ENCODE measurements around the gene GSTK1. TPM values are rescaled to one million over a fixed set of nuclear protein-coding genes. Genes with fewer than 3 reads are reported as not detected.

Gene GSTK1
- total and polyA plus RNA-seq, 10 of the 15 experiments (the other 5 are each of a cell fraction or from before 2014, with no cell fraction given): 76.2 to 166 (median 127) TPM

GRCh38 chr7:143285806-143286521 lies 22.7 kb downstream of the GSTK1 start:
- Histone ChIP-seq H3K36me3 (ENCODE audit: control insufficient read depth in 2 of 2, insufficient read depth in 2 of 2, low read length in 1 of 2) (no peaks in the 10 kb centered on the region), H3K27me3 (replicated peaks in 1 of 2; ENCODE audit: control insufficient read depth in 2 of 2, insufficient read depth in 2 of 2, low read length in 1 of 2) (no peaks in the 10 kb centered on the region), H3K4me2 (ENCODE audit: control insufficient read depth, insufficient read depth) (no peak overlapping the region), H3K4me3 (no peak overlapping the region), H3K4me1 (ENCODE audit: control insufficient read depth, insufficient read depth, low read length) (peaks cover 10% of the 10 kb centered on the region), H4K20me1 (ENCODE audit: control insufficient read depth, insufficient read depth) (no peaks in the 10 kb centered on the region), H2AFZ (ENCODE audit: control insufficient read depth, low read depth, low read length) (no peak overlapping the region), H3K27ac (ENCODE audit: control insufficient read depth, insufficient read depth) (no peak overlapping the region), H3K9ac (ENCODE audit: control insufficient read depth, insufficient read depth, low read length) (no peak overlapping the region), H3K9me3 (replicated peaks; ENCODE audit: control insufficient read depth, insufficient read depth, low read length) (no peaks in the 10 kb centered on the region; the same call in 2 of the 3 replicates), H3K79me2 (ENCODE audit: control insufficient read depth, insufficient read depth, low read length) (peaks cover 26% of the 10 kb centered on the region)
- ATAC-seq: no peak
- no TSS peak for BruUV-seq (replicated peaks)
- ChIA-PET SMC1A (ENCODE audit: uncharacterized antibody, unreplicated experiment) (no interaction called here), POLR2A (no interaction called here), CTCF (interaction anchor here (1.8 kb wide), 1 partner anchor 46 kb away, joined by 8 read pairs; no protein-coding TSS in a partner anchor), RAD21 (ENCODE audit: unreplicated experiment) (interaction anchor here (0.6 kb wide), 1 partner anchor 9 kb away, joined by 3 read pairs; no protein-coding TSS in a partner anchor)
- TF ChIP-seq CHD1 (IDR thresholded peaks at IDR 0.05; ENCODE audit: low read depth, low read length): no peak
- 97% methylated on average over 11 of the region's 11 CpGs for WGBS (ENCODE audit: insufficient coverage, insufficient replicate concordance, low lambda C conversion rate, missing lambda C conversion rate)
- intact Hi-C loops (cut with micrococcal nuclease; ENCODE audit: unreplicated experiment) (no loop called here), in situ Hi-C loops (cut with MboI) (no loop called here)
- no peak for FAIRE-seq
- DNase-seq (ENCODE audit: low read depth, low spot score): no peak

- Histone ChIP-seq H4K20me1 (ENCODE audit: control insufficient read depth, insufficient read depth) (no peaks in the 10 kb centered on the region), H3K4me2 (ENCODE audit: control insufficient read depth, insufficient read depth) (no peak overlapping the region), H3K9ac (ENCODE audit: control insufficient read depth, insufficient read depth, low read length) (no peak overlapping the region), H3K36me3 (ENCODE audit: control insufficient read depth in 2 of 2, insufficient read depth in 2 of 2, low read length in 1 of 2) (no peaks in the 10 kb centered on the region), H3K27me3 (replicated peaks in 1 of 2; ENCODE audit: control insufficient read depth in 2 of 2, insufficient read depth in 2 of 2, low read length in 1 of 2) (no peaks in the 10 kb centered on the region), H3K79me2 (ENCODE audit: control insufficient read depth, insufficient read depth, low read length) (peaks cover 31% of the 10 kb centered on the region), H2AFZ (ENCODE audit: control insufficient read depth, low read depth, low read length) (no peak overlapping the region), H3K9me3 (replicated peaks; ENCODE audit: control insufficient read depth, insufficient read depth, low read length) (no peaks in the 10 kb centered on the region; the same call in 2 of the 3 replicates), H3K27ac (ENCODE audit: control insufficient read depth, insufficient read depth) (no peak overlapping the region), H3K4me3 (no peak overlapping the region), H3K4me1 (ENCODE audit: control insufficient read depth, insufficient read depth, low read length) (peaks cover 10% of the 10 kb centered on the region)
- CTCF ChIA-PET: interaction anchor here (1.5 to 1.8 kb wide), 2 partner anchors 19 to 46 kb away, joined by 4 to 8 read pairs; no protein-coding TSS in a partner anchor
- ATAC-seq: no peak
- no peak for DNase-seq (ENCODE audit: low read depth, low spot score)
- no peak for FAIRE-seq
- SMC1A ChIA-PET (ENCODE audit: uncharacterized antibody, unreplicated experiment): interaction anchor here (0.9 kb wide), 1 partner anchor 10 kb away, joined by 3 read pairs; no protein-coding TSS in a partner anchor
- WGBS (ENCODE audit: insufficient coverage, insufficient replicate concordance, low lambda C conversion rate, missing lambda C conversion rate): 86% methylated on average over 6 of the region's 6 CpGs
- in situ Hi-C loops (cut with MboI) (no loop called here), intact Hi-C loops (cut with micrococcal nuclease; ENCODE audit: unreplicated experiment) (no loop called here)
- RAD21 ChIA-PET (ENCODE audit: unreplicated experiment): interaction anchor here (1.0 to 1.9 kb wide), 2 partner anchors 13 to 24 kb away, joined by 3 to 7 read pairs; partner anchors contain the start of gene GSTK1
- POLR2A ChIA-PET: no interaction called here
- no TSS peak for BruUV-seq (replicated peaks)
- no peak for TF ChIP-seq MTA3 (IDR thresholded peaks at IDR 0.05; ENCODE audit: borderline replicate concordance, low read length)
- TF ChIP-seq ELK1 (IDR thresholded peaks at IDR 0.05; ENCODE audit: low read depth, low read length): no peak
- no peak for TF ChIP-seq NFYB (IDR thresholded peaks at IDR 0.05; ENCODE audit: insufficient read depth, low read depth, low read length)
- TF ChIP-seq CUX1 (IDR thresholded peaks at IDR 0.05; ENCODE audit: insufficient replicate concordance, low read depth, low read length): no peak
- no peak for TF ChIP-seq CEBPB (IDR thresholded peaks at IDR 0.05; ENCODE audit: borderline replicate concordance in 1 of 2, low read depth in 2 of 2, low read length in 2 of 2)
- no peak for TF ChIP-seq MYB (IDR thresholded peaks at IDR 0.05; ENCODE audit: borderline replicate concordance, low read depth, low read length)
- TF ChIP-seq RB1 (IDR thresholded peaks at IDR 0.05; ENCODE audit: borderline replicate concordance): no peak
These were observed 23.3 kb downstream of the GSTK1 start for GRCh38 chr7:143286522-143286890.
